Measurements from ENCODE around the gene DHRS9.
"Not testable (repeated sequence)": the region's sequence is repeated elsewhere in the genome, so short reads cannot be mapped to it uniquely, and the experiment has no call there.

DHRS9 gene

DNA sequence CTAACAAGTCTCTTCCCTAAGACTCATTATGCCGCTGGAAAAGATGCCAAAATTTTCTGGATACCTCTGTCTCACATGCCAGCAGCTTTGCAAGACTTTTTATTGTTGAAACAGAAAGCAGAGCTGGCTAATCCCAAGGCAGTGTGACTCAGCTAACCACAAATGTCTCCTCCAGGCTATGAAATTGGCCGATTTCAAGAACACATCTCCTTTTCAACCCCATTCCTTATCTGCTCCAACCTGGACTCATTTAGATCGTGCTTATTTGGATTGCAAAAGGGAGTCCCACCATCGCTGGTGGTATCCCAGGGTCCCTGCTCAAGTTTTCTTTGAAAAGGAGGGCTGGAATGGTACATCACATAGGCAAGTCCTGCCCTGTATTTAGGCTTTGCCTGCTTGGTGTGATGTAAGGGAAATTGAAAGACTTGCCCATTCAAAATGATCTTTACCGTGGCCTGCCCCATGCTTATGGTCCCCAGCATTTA, 26.3 kb downstream of the DHRS9 start:
- no peak for DNase-seq (ENCODE audit: low read depth)

DNA sequence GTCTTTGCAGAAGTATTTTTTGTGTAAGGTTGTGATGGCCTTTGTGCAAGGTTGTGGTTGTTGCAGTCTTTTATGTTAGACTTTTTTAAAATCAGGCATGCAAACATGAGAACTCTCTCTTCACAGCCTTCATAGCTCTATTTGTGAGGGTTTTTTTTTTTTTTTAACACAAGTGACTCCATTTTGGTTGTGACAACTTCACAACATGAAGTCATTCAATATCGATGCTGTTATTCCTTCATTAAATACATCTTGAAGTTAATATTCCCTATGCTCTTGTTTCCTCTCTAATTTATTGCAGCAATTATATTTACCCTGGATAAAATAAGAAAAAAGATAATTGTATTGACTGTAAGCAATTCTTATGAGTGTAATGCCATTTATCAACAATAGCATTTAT, 35.5 kb downstream of the DHRS9 start:
- no peak for DNase-seq (ENCODE audit: low read depth)

DNA sequence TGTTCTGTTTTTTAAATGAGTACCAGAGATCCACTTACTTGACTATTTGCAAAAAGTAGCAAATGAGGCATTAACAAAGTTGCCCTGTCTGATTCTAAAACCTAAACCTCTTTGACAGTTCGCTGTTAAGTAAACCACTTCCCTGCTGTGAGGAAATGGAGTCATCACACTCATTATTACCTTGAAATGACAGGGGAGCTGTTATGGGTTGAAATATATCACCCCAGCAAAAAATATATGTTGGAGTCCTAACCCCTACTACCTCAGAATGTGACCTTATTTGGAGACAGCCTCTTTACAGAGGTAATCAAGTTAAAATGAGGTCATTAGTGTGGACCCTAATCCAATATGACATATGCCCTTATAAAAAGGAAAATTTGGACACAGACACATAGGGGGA, 36.1 kb downstream of the DHRS9 start:
- no peak for DNase-seq (ENCODE audit: low read depth)

- DNase-seq (ENCODE audit: low read depth): no peak
Observed at GRCh38 chr2:169106134-169106533, 36.8 kb downstream of the DHRS9 start.

- no peak for DNase-seq (ENCODE audit: low read depth)
Observed at GRCh38 chr2:169106563-169107545, 37.5 kb downstream of the DHRS9 start.

GRCh38 chr2:169107645-169108044, 38.3 kb downstream of the DHRS9 start:
- peak; percentile 17 for DNase-seq (ENCODE audit: low read depth)

GRCh38 chr2:169108099-169108884, 38.9 kb downstream of the DHRS9 start:
- no peak for DNase-seq (ENCODE audit: low read depth)

- peak; percentile 61 for DNase-seq (ENCODE audit: low read depth)
Observed at GRCh38 chr2:169109502-169110409, 40.4 kb downstream of the DHRS9 start.

DNA sequence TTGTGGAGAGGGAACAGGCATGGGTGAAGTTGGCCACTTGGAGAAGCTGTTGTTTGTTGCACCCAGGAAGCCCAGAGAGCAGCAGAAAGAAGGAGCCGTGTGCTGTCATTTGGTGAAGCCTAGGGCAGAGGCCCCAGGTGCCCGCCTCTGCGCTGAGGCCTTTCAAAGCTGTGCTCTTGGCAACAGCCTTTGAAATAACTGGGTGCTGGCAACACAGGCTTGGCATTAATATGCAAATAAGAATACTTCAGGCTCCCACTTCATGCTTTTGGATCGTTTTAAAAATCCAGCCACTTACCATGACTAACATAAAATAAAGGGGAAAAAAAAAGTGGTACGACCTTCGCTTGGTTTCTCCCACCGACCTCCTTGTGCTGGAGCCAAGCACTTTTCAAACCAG, 41.1 kb downstream of the DHRS9 start:
- no peak for DNase-seq (ENCODE audit: low read depth)

DNA sequence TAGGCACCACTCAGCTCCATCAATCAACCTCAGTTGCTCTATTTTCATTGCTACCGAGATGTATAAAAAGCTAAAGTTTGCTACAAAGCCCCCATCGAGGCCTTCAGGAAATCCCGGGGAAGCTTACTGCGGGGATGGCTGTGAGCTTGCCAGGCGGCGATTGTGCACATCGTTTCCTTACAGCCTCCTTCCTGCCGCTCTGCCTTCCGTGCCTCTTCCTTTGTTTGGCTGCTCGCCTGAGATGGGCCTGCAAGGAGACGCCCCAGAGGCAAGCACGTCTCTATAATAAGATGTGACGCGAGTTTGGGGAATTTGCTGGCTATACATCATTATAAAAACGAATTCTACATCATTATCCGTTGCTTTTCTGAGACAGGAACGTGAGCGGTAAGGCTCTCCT, 41.6 kb downstream of the DHRS9 start:
- DNase-seq (ENCODE audit: low read depth): no peak

GRCh38 chr2:169112841-169113240, 43.5 kb downstream of the DHRS9 start:
- DNase-seq (ENCODE audit: low read depth): no peak

- no peak for DNase-seq (ENCODE audit: low read depth)
Observed at GRCh38 chr2:169114056-169114455, 44.7 kb downstream of the DHRS9 start.

- no peak for DNase-seq (ENCODE audit: low read depth)
Observed at GRCh38 chr2:169116327-169116726, 47.0 kb downstream of the DHRS9 start.

DNA sequence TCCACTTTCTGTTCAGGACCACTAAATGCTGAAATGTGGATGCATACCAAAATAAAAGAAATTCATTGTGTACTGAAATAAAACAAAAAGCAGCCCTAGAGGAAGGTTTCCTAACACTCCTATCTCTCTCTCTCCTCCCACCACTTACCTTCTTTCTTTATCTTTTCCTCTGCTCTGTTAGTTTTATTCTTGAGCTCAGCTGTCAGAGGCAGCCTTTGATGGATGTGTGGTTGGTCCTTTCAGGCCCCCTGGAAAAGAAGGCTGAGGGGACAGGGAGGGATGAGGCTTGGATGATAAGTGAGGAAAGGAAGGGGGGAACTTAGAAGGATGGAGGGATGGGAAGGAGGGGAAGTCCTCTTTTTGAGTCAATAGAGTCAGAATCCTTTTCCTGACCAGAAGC, 47.6 kb downstream of the DHRS9 start:
- DNase-seq (ENCODE audit: low read depth): no peak

- DNase-seq (ENCODE audit: low read depth): no peak
Observed at GRCh38 chr2:169118060-169118459, 48.7 kb downstream of the DHRS9 start.

- no peak for DNase-seq (ENCODE audit: low read depth)
Observed at GRCh38 chr2:169119123-169119760, 49.9 kb downstream of the DHRS9 start.

- no peak for DNase-seq (ENCODE audit: low read depth)
Observed at GRCh38 chr2:169119851-169120250, 50.5 kb downstream of the DHRS9 start.

GRCh38 chr2:169129703-169130243, 60.4 kb downstream of the DHRS9 start:
- DNase-seq (ENCODE audit: low read depth): no peak

DNA sequence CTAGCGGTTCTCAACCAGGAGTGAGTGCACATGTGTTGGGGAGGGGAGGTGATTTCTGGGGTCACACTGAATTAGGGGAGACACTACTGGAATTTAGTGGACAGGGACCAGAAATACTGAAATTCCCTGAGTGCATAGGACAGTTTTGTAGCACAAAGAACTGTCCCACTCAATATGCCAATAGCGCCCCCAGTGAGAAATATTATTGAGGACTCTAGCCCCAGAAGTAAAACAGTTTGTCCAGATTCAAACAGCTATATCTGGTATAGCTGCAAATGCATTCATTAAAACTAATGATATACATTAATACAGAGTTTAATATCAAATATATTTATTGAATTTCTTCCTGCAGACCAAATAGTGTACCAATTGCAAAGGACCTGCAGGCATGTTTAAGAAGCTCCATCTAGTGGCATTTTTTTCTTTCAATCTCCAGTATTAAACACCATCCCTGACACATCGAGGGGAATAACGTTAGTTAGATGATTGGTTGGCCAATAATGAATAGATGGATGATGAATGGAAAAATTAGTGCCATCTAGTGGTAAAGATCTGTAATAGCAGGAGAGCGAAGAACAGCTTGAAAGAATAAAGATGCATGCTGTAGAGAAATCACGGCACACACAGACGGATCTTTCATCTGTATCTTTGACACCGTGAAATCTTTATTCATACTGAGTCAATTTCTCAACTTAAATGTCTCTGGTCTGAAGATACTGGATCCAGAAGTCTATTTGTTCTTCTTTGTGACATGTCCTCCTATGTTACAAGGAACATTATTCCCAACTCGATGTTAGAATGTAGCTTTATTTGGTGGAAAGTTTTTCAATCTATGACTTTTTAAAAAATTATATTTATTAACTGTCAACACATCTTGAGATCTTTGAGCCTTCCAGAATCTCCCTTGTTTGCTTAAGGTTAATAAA, 62.5 kb downstream of the DHRS9 start:
- no peak for DNase-seq (ENCODE audit: low read depth)

- DNase-seq (ENCODE audit: low read depth): not testable (repeated sequence)
Observed at GRCh38 chr2:169134272-169134671, 64.9 kb downstream of the DHRS9 start.

Measured in activated gamma-delta T cell treated with anti-CD3 and anti-CD28 coated beads, Interleukin-2, amount 50 U/mL, for 16 hours (primary cell).